ENCODE results near the gene FIGNL2.

FIGNL2 gene

DNA sequence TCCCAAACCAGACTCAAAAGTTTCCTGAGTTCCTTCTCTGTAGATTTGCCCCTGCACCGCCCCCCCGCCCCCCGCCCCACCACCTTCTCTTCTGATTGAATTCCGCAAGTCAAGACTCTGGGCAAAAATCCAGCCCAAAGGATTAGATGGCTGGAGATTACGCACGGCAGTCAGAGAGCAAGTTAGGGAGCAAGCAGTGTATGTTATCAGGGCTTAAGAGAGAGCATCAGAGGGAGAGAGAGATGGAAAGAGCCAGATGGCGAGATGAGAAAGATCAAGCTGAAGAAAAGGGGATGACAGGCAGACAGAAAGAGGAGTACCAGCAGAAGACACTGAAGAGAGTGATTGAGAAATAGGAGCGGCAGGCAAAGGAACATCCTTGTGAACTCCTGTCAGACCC, 25.5 kb upstream of the FIGNL2 start:
- no peak for FAIRE-seq

DNA sequence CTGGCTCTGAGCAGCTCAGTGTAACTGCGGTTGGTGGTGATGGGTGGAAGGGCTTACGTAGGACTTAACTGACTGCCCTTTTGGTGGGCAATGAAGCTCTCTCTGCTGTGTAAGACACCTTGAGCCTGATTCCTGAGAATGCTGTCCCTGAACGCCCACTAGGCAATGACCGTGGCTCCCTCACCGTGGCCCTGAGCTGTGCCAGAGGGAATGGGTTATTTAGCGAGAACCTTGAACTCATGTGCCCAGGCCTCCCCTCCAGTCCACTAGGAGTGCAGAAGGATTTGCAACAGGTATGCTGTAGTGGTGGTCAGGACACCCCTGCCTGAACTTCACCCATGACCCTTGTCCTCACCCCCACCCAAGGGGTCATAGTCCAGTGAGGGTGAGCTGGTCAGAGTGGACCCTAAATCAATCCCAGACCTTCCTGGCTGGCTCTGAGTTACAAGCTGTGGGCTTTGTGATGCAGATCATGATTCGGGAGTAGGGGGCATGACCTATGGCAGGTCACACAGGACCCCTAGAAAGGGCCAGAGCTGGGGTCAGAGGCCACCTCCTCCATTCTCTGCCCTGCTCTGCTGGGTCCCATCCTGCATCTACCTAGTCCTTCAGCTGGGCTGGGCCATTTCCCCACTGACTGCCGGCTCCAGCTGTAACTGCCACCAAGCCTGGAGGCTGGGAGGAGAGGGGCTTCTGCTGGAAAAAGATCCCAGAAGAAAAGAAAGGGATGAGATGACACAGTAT, 24.9 kb upstream of the FIGNL2 start:
- no peak for FAIRE-seq

DNA sequence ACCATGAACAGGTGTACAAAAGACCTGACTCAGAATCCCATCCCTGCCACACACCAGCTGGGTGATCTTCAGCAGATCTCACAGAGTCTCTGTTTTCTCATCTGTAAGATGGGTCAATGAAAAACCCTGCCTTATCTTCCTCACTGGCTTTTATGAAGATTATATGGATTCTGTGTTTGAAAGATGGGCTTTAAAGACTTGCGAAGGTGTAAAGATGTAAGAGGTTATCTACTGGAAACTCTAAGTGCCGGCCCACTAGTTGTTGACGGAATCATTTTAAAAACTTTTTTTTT, 24.1 kb upstream of the FIGNL2 start:
- no peak for FAIRE-seq

DNA sequence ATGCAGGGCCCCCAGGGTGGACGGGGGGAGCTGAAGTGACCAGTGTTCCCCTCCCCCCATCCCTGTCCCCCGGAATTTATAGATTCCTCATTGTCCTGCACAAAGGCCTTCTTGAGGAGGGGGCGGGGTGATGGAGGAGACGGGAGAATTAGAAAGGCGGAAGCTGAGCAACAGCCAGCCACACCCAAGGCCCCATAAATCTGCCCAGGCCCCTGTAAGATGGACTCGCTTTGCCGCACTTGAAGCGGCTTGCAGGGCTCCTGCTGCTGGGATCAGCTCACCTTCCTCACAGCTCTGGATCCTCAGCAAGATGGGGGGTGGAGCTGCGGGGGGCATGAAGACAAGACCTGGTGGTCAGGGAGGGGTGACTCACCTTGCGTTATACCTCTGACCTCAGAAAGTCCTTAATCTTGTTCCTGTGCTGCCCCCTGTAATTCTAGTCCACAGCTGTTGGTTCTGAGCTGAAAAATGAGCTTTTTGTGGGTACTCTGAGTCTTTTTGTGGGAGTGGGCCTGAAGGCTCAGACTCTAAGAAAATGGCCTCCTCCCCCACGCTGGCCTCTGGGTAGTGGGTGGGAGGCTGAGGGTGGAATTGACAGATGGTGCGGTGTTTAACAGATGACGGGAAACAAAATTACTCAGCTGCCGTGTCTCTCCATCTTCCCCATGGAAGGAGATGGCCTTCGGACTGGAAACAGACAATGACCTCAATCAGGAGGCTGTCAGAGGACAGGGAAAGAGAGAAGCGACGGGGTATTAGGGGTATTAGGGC, 23.6 kb upstream of the FIGNL2 start:
- no peak for FAIRE-seq

DNA sequence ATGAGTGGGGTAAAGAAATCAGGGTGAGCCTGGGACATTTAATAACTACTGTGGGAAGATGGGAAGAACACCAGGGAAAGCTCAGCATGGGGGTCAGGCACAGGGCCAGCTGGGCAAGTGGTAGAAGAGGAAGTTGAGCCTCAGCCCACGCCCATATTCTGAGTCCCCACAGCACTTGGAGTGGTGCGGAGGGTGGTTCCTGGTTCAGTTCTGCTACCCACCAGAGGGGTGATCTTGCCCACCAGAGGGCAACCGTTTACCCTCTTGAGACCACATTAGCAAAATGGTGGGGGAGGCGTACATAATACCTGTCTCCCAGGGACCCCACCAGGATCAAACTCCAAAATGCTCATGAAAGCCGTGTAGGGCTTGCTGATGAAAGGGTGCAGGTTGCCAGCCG, 22.6 kb upstream of the FIGNL2 start:
- FAIRE-seq = no peak

DNA sequence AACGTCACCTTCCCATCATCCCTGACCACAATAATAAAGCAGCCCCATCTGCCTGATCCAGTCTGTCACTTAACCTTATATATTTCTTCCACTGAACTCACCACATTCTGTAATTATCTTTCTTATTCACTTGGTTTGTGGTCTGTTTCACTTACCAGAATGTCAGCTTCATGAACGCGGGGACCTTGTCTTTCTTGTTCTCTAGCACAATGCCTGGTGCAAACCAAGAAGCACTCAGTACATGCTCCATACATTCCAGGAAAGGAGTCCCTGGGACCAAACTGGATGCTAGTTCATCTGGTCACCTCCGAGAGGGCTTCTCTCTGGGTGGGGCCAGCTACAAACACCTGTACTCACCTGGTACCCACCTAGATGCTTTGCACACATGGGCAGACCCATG, 22.0 kb upstream of the FIGNL2 start:
- FAIRE-seq = no peak

DNA sequence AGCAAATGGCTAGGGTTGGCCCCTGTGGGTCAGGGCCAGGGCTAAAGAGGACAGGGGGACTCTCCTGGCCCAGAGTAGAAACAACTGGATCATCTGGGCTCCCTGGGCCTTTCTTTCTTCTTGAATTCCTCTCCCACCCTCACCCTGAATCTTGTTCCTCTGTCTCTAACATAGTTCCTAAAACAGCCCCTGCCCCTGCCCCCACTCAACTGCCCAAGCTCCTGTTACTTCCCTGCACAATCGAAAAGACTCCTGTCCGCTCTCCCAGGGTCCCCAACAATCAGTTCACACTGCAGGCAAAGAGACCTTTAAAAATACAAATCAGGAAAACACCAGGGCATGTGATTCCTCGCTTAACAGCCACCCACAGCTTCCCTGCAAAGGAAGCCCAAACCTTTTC, 21.4 kb upstream of the FIGNL2 start:
- FAIRE-seq = no peak

DNA sequence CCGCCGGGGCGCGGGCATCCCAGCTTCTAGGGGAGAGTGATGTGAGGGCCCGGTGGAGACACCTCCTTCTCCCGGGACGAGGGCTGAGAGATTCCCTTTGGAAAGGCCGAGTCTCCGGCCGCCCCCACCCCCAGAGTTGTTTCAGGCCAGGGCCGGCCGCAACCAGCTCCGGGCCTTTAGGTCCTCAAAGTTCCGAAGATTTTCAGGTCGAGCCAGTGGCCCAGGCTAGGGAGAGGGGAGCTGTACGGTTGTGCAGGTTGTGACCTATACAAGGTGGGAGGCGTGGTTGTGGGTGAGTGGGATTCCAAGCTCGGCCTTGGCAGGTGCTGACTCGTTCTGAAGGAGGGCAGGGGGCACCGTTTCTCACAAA, 21.0 kb upstream of the FIGNL2 start:
- no peak for FAIRE-seq

DNA sequence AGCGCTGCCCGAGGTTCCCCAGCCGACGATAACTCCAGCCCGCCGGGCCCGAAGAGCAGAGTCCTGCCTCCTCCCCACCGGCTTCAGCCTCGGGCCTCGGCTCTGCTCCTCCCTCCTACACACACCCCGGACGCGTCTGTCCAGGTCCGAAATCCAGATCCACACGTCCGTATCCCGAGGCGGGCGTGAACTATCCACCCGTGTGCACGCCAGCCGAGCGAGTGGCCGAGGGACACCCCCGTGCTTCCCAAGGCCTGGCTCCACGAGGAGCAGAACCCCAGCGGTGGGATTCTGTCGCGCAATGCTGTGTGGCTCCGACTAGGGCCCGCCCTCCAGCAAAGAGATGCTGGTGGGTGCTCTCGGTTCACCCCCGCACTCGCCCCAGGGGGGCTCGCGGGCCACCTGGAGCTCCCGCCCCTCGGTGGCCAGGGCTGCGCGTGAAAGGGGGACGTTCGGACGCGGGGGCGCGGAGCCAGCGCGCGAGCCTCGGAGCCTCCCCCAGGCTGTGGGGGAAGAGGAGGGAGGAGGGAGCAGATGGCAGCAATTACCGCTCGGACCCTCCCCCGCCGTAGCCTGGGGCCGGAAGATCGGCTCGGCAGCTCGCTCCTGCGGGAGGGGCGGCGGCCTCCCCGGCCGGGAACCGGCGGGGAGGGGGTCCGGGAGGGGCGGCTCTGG, 20.4 kb upstream of the FIGNL2 start:
- no peak for FAIRE-seq

DNA sequence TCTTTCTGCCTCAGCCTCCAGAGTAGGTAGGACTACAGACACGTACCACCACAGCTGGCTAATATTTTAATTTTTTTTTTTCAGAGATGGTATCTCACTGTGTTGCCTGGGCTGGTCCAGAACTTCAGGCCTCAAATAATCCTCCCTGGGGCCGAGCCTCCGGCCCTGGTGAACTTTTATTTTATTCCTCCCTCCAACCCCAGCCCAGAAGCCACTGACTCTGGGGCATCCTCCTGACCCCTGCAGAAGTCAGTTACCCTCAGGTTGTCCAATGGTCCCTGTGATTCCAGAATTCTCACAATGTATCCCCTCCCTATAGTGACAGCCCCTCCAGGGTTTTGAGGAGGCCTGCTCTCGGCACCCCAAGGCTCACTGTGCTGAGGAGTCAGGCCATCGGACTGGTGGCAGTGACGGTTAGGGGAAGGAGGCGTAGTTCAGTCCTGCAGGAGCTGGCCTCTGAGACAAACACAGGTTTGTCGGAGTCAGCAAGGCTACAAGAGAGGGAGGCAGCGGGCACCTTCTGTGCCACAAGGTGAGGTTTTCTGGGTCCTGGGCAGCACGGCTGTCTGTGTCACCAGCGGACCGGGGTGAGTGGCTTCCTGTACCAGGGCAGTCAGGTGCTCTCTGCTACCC, 19.4 kb upstream of the FIGNL2 start:
- no peak for FAIRE-seq

DNA sequence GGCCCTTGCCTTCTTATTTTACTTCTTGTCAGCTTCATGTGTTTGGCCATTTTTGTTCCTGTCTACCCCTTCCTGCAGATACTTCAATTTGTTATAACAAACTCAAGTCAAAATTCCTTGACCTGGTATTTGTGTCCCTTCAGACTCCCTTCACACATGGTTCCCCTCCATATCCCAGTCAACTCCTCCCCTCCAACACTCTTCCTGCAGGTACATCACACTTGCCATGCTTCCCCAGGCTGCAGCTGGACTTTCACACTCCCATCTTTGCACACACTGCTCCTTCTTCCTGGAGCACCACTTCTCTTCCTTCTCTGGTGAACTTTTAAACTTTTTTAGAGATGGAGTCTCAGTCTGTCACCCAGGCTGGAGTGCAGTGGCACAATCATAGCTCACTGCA, 18.9 kb upstream of the FIGNL2 start:
- no peak for FAIRE-seq

DNA sequence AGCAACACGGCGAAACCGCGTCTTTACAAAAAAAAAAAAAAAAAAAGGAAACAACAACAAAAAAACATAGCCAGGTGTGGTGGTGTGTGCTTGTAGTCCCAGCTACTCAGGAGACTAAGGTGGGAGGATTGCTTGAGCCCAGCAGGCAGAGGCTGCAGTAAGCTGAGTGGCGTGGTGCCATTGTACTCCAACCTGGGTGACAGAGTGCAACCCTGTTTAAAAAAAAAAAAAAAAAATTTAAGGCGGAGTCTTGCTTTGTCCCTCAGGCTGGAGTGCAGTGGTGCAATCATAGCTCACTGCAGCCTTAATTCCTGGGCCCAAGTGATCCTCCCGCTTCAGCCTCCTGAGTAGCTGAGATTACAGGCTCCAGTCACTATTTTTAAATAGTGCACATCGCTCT, 18.2 kb upstream of the FIGNL2 start:
- no peak for FAIRE-seq

DNA sequence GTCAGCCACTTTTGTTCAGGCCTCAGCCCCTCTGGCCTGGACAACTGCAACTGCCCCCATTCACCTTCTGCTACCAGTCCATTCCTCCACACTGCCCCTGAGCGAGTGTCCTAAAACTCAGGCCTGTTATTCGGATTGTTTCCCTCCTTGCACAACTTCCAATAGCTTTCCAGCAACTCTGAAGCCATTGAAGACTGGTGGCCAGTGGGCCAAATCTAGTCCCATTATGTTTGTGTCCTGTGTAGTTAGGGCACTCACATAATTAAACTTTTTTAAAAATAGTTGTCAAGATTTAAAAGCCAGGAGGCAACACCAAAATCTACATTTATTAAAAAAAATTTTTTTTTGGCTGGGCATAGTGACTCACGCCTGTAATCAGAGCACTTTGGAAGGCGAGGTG, 17.8 kb upstream of the FIGNL2 start:
- no peak for FAIRE-seq

DNA sequence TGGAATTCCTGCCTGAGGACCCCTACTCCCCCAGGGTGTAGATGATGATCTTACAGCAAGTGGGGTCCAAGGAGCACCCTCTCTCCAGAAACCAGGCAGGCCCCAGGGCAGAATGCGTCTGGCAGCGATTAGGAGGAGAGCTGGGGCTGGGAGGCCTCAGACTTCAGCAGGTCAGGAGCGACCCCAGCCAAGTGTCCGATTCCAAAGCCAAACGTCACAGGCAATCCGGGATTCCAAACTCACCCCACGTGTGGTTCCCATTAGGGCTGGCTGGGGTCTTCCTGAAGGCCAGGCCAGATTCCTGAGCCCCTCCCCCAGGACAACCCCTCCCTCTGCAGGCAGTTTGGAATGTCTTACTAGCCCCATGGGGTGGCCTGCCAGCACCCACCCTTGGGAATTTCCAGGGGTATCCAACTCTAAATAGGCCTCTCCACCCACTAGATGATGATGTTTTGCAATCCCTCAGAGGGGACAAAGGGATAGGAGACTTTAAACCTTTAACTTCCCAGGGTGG, 17.3 kb upstream of the FIGNL2 start:
- no peak for FAIRE-seq

DNA sequence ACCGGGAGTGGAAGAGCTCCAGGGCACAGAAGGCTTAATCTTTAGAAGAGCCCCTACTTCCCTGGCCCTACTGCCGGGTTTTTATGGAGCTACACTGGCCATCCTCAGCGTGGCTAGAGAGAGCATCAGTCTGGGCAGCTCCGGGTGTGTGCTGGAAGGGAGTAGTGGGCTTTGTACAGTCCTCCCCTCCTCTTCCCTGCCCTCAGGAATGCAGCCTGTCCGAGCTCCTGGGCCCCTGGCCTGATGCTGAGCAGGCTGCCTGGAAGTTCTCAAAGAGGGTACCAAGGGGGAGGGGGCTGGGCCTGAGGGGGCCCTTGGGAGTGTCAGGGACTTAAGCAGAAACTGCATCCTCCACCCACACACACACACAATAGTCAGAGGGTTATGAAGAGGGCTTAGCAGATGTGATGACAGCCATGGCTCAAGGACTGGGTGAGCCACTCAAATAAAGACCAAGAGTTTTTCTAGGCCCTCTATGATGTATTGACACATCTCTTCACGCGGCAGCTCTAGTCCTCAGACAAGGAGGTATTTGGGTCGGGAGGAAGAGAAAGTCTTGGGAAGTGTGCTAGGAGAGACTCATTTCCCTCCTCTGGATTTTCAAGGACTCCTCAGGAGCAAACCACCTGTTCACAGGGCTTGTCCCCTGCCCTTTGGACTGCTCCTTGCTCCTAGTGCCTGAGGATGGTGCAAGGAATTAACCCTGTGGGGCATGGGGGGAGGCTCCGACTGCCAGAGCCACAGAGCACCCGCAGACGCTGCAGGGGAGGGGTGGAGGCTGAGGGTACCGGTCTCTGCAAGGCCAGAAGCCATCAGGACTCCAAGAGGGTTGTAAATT, 16.5 kb upstream of the FIGNL2 start:
- FAIRE-seq = no peak

DNA sequence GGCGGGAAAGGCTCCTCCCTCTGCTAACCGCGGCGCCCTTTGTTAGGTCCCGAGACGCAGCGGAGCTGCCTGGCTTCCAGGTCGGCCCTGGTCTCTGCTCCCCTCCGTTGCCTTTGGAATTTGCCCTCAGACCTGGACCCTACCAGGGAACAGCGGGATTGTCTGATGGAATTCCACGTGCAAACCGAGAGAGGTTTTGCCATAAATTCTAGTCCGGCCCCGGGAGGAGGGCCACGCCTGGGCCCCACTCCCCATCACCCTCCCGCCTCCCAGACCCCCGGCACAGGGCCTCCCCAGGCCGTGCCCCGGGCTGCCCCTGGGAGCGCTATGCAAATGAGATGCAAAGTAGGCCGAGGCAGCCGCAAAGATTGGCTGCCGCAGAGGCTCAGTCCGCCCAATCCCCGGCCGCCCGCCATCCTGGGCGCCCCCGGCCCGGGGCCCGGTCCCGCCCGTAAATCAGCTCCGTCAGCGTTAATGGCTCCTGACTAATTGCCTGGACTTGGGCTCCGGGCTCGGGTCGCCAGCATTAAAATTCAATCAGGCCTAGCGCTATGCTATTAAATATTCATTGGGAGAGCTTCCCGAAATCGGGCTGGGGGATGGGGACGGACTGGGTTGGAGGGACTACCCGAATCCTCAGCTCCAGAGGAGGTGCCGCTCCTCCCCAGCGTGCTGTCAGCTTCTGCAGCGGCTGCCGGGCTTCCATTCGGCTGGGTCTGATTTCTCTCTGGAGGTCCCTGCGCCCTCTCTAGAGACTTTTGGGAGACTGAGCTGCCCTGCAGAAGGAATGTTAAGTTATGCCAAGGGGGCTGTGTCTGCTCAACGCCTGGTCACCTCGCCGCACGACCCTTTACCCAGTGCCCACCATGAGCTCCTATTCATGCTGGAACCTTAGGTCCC, 15.7 kb upstream of the FIGNL2 start:
- FAIRE-seq = no peak

DNA sequence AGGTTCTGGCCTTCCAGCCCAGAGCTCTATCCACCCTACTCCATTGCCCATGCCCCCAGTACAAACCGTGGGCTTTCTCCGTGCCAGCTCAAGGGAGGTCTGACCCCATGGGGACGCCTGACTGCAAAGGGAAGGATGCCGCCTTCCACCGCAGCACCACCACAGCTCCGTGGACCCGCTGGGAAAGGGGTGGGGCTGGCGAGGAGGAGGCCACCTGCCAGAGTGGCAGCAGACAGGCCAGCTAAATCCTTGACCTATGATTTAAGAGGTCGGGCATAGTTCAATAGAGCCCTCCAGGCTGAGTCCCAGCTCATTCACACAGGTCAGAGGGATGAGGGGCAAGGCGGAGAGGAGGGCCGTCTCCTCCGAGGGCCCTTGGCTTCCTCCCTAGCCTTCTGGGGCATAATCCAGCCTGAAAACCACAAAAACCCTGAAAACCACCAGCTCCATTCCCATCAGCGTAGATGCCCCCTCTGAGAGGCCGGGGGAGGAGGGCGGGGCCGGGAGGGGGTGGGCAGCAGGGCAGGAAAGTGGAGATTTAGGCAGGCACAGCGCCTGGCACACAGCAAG, 14.9 kb upstream of the FIGNL2 start:
- FAIRE-seq = no peak

DNA sequence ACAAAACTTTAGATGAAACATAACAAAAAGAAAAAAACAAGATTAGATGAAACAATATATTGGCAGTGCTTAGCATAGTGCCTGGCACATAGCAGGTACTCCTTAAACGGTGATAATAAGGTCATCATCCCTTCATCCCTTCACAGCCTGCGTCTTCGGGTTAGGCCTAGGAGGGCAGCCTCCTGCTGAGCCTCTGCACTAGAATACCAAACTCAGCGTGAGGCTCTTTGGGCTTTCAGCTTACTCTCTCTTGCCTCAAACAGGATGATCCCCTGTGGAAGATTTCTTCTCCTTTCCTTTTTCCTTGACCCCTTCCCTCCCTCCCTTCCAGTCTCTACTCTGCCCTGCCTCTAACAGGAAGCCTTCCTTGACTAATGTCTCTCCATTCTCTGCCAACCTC, 14.4 kb upstream of the FIGNL2 start:
- no peak for FAIRE-seq

DNA sequence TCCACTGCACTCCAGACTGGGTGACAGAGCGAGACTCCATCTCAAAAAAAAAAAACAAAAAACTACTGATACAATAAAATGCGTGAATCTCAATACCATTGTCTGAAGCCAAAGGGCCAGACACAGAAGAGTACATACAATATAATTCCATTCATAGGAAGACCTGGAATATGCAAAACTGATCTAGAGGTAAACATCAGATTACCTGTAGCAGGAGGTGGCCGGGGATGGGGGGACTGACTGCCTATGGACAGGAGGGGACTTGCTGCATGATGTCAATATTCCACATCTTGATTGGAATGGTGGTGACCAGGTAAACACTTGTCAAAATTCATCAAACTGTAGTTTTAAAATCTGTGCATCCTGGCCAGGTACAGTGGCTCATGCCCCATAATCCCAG, 12.5 kb upstream of the FIGNL2 start:
- FAIRE-seq = no peak

DNA sequence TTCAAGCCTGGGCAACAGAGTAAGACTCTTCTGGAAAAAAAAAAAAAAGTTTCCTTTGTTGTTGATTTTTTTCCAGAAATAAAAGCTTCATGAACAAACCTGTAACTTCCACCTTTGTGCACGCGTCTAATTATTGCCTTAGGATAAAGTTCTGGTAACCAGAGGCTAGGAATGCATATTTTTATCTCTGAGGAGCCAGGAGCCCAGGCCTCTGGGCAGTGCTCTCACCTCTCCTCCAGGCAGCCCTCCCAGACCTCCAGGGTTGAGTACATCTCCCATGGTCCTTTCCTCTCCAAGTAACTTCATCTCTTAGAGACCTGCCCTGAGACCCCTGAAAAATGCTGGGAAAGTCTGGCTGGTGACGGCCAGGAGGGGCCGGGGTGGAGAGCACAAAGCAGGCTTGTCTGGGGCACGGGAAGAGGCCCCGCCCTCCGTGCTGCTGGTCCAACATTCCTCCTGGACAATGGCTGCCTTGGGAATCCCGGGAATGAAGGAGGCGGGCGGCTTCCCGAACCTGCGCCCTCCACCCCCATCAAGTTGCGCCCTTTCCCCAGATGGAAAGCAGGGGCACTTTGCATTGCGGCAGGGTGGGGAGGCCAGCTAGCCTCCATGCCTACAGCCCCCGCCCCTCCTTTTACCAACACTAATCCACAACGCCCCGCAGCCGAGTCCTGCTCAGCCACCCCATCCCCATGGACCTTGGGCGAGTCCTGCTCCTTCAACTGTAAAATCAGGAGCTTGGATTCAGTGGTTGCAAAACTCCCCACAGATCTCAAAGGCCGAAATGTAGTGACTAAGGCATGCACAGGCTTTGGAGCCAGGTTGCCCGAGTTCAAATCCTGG, 7.3 kb upstream of the FIGNL2 start:
- FAIRE-seq = no peak

All from TTC549 (cell line).